DOHH2 (cell line): ENCODE measurements around the gene FBXO11.
"Not testable (repeated sequence)": the region's sequence is repeated elsewhere in the genome, so short reads cannot be mapped to it uniquely, and the experiment has no call there.

Experiments used
- H3F3A ChIP-seq: fragments of 200-600 bp; sonication (generic), shearing (Covaris generic); 2 replicates; pipeline ENCODE4 v1.6.0; 2016; ENCODE audit warnings: antibody characterized with exemption, mild to moderate bottlenecking; ENCODE audit not compliant: control insufficient read depth, insufficient read depth
- H3K27ac ChIP-seq: fragments of 200-600 bp; sonication (generic); 2 replicates; pipeline ENCODE4 v1.5.1; 2014; ENCODE audit warnings: low read depth, mild to moderate bottlenecking, low read length, moderate library complexity
- H3K27me3 ChIP-seq: fragments of 200-600 bp; sonication (generic); 2 replicates; pipeline ENCODE4 v1.6.1; 2014; ENCODE audit warnings: mild to moderate bottlenecking, low read length, mixed read lengths; ENCODE audit not compliant: control insufficient read depth
- H3K36me3 ChIP-seq: fragments of 200-600 bp; sonication (generic); 2 replicates; pipeline ENCODE4 v1.6.1; 2014; ENCODE audit warnings: mild to moderate bottlenecking, low read length, moderate library complexity, mixed read lengths; ENCODE audit not compliant: control insufficient read depth
- H3K4me1 ChIP-seq: fragments of 200-600 bp; sonication (generic); 2 replicates; pipeline ENCODE4 v1.6.1; 2014; ENCODE audit warnings: mild to moderate bottlenecking, low read length, mixed read lengths; ENCODE audit not compliant: control insufficient read depth
- H3K4me2 ChIP-seq: fragments of 200-600 bp; sonication (generic); 2 replicates; pipeline ENCODE4 v1.6.0; 2014; ENCODE audit warnings: mild to moderate bottlenecking, low read length, moderate library complexity
- H3K4me3 ChIP-seq: fragments of 200-600 bp; sonication (generic); 2 replicates; pipeline ENCODE4 v1.5.1; 2014; ENCODE audit warnings: mild to moderate bottlenecking, low read length, mixed read lengths
- H3K79me2 ChIP-seq: fragments of 200-600 bp; sonication (generic); 2 replicates; pipeline ENCODE4 v1.6.1; 2014; ENCODE audit warnings: mild to moderate bottlenecking, low read length, mixed read lengths; ENCODE audit not compliant: control insufficient read depth
- H3K9me2 ChIP-seq: fragments of 200-600 bp; sonication (generic); replicated peaks from 2 replicates; pipeline ENCODE4 v1.6.1; 2014; ENCODE audit warnings: mild to moderate bottlenecking, low read length, mixed read lengths; ENCODE audit not compliant: control insufficient read depth
- H3K9me3 ChIP-seq: fragments of 200-600 bp; sonication (generic); 2 replicates; pipeline ENCODE4 v1.6.1; 2014; ENCODE audit warnings: antibody characterized with exemption, low read length, mixed read lengths; ENCODE audit not compliant: control insufficient read depth, insufficient read depth
- H4K20me1 ChIP-seq: fragments of 200-600 bp; sonication (generic); 2 replicates; pipeline ENCODE4 v1.6.0; 2014; ENCODE audit warnings: low read depth, mild to moderate bottlenecking, antibody characterized with exemption, low read length, moderate library complexity; ENCODE audit not compliant: control insufficient read depth, insufficient read depth
- EZH2phosphoT487 ChIP-seq: fragments of 200-600 bp; sonication (generic); IDR thresholded peaks from 2 replicates; pipeline ENCODE4 v1.6.1; 2017; ENCODE audit warnings: borderline replicate concordance, mild to moderate bottlenecking, antibody characterized with exemption, low read length, moderate library complexity, mixed read lengths
- TF ChIP-seq, protein P1 (sequence below): fragments of 200-600 bp; sonication (generic); IDR thresholded peaks from one replicate; pipeline ENCODE4 v1.5.1; 2014; ENCODE audit warnings: antibody characterized with exemption, mild to moderate bottlenecking, low read depth, low read length; ENCODE audit not compliant: poor library complexity, severe bottlenecking

FBXO11 gene

DNA sequence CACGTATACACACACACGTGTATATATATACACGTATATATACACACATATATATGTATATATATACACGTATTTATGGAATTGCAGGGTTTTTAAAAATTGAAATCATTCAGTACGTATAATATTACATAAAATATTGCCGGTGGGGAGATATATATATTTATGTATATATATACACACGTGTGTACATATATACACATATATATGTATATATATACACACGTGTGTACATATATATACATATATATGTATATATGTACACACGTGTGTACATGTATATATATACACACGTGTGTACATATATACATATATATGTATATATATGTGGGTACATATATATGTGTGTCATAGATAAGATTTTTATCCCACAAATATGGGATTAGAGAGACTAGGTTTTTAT, 5.4 kb downstream of the FBXO11 start:
- Histone ChIP-seq H3K4me1 (peaks cover 69% of the 10 kb centered on the region), H3K27me3 (no peaks in the 10 kb centered on the region), H3K9me2 (no peaks in the 10 kb centered on the region), H3K4me3 (no peak overlapping the region), H3K9me3 (no peaks in the 10 kb centered on the region), H3K27ac (no peak overlapping the region), H3K36me3 (peaks cover 55% of the 10 kb centered on the region), H3K79me2 (peaks cover 98% of the 10 kb centered on the region), H3K4me2 (no peak overlapping the region; the same call in 1 of the 2 replicates), H3F3A (peaks cover 32% of the 10 kb centered on the region), H4K20me1 (peaks cover 37% of the 10 kb centered on the region)
- no peak for TF ChIP-seq EZH2phosphoT487
- TF ChIP-seq, protein P1, sequence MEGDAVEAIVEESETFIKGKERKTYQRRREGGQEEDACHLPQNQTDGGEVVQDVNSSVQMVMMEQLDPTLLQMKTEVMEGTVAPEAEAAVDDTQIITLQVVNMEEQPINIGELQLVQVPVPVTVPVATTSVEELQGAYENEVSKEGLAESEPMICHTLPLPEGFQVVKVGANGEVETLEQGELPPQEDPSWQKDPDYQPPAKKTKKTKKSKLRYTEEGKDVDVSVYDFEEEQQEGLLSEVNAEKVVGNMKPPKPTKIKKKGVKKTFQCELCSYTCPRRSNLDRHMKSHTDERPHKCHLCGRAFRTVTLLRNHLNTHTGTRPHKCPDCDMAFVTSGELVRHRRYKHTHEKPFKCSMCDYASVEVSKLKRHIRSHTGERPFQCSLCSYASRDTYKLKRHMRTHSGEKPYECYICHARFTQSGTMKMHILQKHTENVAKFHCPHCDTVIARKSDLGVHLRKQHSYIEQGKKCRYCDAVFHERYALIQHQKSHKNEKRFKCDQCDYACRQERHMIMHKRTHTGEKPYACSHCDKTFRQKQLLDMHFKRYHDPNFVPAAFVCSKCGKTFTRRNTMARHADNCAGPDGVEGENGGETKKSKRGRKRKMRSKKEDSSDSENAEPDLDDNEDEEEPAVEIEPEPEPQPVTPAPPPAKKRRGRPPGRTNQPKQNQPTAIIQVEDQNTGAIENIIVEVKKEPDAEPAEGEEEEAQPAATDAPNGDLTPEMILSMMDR: no peak

DNA sequence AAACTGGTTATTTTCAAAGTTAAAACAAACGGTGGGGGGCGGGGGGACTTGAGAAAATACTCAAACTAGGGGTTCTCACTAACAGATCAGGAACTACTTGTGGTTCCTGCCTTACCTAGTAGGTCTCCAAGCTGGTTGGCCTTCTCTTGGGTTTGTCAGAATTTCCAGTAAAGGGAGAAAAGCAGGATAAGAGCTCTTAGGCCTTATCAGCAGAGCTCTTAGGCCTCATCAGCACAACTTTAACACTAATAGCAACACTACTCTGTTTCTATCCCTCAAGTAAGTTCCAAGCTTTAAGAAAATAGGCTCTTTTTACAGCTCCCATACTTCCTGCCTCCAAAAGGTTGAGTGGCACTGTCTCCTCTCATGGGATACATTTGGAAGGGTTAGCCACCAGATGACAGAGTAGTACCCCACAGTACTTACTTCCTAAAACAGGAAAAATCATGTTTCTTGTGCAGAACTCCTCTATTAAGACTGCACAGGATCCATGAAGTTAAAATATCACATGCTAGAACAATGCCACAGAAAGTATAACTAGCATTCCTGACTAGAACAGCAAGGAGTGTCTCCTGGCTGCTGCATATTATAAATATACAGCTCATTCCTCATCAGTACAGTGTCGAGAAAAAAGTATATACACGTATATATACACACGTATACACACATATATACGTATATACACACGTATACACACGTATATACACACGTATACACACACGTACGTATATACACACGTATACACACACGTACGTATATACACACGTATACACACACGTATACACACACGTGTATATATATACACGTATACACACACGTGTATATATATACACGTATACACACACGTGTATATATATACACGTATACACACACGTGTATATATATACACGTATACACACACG, 6.1 kb downstream of the FBXO11 start:
- peak overlapping the region; percentile 88 for H3K27ac ChIP-seq
- peaks cover 32% of the 10 kb centered on the region for H3F3A ChIP-seq
- no peaks in the 10 kb centered on the region for H3K27me3 ChIP-seq
- peak overlapping the region; percentile 35 for H3K4me3 ChIP-seq
- TF ChIP-seq EZH2phosphoT487: no peak
- TF ChIP-seq, protein P1: no peak
- peaks cover 76% of the 10 kb centered on the region for H3K4me1 ChIP-seq
- no peaks in the 10 kb centered on the region for H3K9me2 ChIP-seq
- peak overlapping the region; percentile 86 for H3K4me2 ChIP-seq
- peaks cover 51% of the 10 kb centered on the region for H3K36me3 ChIP-seq
- peaks cover 37% of the 10 kb centered on the region for H4K20me1 ChIP-seq
- peaks cover 100% of the 10 kb centered on the region for H3K79me2 ChIP-seq
- H3K9me3 ChIP-seq: no peaks in the 10 kb centered on the region

DNA sequence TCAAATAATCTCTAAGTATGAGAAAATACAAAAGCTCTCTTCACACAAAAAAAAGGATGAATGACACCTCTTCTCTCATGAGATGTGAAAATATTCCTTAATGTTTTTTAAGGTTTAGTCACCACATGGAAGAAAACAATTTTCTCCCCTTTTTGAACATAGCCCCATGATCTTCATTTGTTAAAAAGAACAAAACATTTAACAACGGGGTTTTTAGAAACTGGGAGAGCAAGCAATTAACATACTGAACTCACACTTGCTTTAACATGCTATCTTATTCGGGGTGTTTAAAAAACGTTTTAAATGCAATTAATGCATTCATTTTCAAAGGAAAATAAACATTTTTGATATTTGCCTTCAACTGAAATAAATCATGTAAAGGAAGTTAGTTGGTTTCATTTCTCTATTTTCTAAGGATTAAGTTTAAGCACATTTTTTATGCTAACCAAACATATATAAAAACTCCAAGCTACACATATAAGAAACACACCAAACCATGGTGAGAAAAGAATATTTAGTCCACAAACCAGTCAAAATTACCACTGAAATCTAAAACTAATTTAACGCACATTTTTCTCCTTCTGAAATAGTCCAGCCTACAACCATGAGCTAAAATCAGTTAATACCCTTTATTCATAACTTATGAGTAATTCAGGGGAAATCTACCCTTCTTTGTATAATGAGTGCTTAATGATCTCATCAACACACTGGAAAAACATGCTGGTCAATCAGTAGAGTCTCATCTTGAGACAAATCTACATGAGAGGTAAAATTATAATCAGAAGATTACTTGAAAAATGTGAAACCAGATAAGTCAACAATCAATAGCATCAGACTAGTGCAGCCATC, 8.2 kb downstream of the FBXO11 start:
- H3K4me2 ChIP-seq: peak overlapping the region; percentile 86
- H3K4me1 ChIP-seq: peaks cover 90% of the 10 kb centered on the region
- peak overlapping the region; percentile 67 for H3K4me3 ChIP-seq

DNA sequence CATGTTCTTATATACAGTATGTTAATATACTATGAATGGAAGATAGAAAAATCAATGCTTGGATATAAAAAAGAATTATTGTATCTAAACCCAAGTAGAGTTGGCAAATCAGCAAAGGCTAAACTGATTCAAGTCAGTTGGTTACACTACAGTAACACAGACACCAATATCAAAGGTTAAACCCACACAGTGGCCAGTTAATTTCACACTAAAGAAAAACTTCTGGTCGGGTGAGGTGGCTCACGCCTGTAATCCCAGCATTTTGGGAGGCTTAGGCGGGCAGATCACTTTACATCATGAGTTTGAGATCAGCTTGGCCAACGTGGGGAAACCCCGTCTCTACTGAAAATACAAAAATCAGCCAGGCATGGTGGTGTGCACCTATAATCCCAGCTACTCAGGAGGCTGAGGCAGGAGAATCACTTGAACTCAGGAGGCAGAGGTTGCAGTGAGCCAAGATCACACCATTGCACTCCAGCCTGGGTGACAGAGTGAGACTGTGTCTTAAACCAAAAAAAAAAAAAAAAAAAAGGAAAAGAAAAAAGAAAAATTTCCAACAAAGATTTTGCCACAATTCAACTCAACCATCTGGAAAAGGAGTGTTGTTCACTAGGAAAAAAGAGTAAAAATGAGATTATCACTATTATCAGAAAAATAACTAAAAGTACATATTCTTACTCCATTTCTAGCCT, 9.0 kb downstream of the FBXO11 start:
- Histone ChIP-seq H3F3A (peaks cover 35% of the 10 kb centered on the region), H3K4me1 (peaks cover 90% of the 10 kb centered on the region), H3K27ac (peak overlapping the region; percentile 88), H3K36me3 (peaks cover 36% of the 10 kb centered on the region), H3K4me3 (peak overlapping the region; percentile 67), H3K79me2 (peaks cover 100% of the 10 kb centered on the region), H4K20me1 (peaks cover 40% of the 10 kb centered on the region), H3K4me2 (peak overlapping the region; percentile 86)
- H3K9me2 ChIP-seq, H3K9me3 ChIP-seq, H3K27me3 ChIP-seq: not testable (repeated sequence)

More for the DNA sequence above, 8.2 kb downstream of the FBXO11 start:
- Histone ChIP-seq H3K9me2 (no peaks in the 10 kb centered on the region), H3K79me2 (peaks cover 100% of the 10 kb centered on the region), H3F3A (peaks cover 35% of the 10 kb centered on the region), H3K27me3 (no peaks in the 10 kb centered on the region), H3K36me3 (peaks cover 38% of the 10 kb centered on the region), H3K27ac (peak overlapping the region; percentile 88), H3K9me3 (no peaks in the 10 kb centered on the region), H4K20me1 (peaks cover 42% of the 10 kb centered on the region)
- no peak for TF ChIP-seq EZH2phosphoT487
